H1 (cell line): ENCODE measurements around the gene CAMTA1. TPM values are rescaled to one million over a fixed set of nuclear protein-coding genes. Genes with fewer than 3 reads are reported as not detected.

ENCODE experiments used
- CTCF ChIA-PET: fragments of 300-600 bp; sonication (Branson Sonifier 250); formaldehyde crosslinking; loops from one replicate; lab custom pipeline; 2021; ENCODE audit not compliant: partially characterized antibody; lab: Charles Lee
- POLR2A ChIA-PET: fragments of 300-600 bp; sonication (Branson Sonifier 250); formaldehyde crosslinking; loops from one replicate; lab custom pipeline; 2021; ENCODE audit warnings: inconsistent platforms; ENCODE audit not compliant: partially characterized antibody; lab: Charles Lee
- DNase-seq, 2 experiments: peaks; one replicate each; pipeline versions ENCODE4 v3.0.0 to v3.0.0-alpha.2; 2010 to 2022; ENCODE audit warnings: low spot score in 2 of 2, low read depth in 1 of 2, mixed read lengths in 1 of 2
- FAIRE-seq: peaks from 2 replicates; lab custom pipeline; 2011; peaks lifted over from hg19 to GRCh38; lab: Jason Lieb, UNC
- H2AFZ ChIP-seq: 2 replicates; pipeline ENCODE4 v1.8.1; 2012; ENCODE audit warnings: low read length, inconsistent platforms
- H2AK5ac ChIP-seq: 2 replicates; pipeline ENCODE4 v1.6.1; 2013; ENCODE audit warnings: low read depth, low read length
- H2BK120ac ChIP-seq: replicated peaks from 2 replicates; pipeline ENCODE3; 2013; ENCODE audit warnings: low read depth, low read length, inconsistent platforms
- H2BK12ac ChIP-seq: 2 replicates; pipeline ENCODE4 v1.6.1; 2013; ENCODE audit warnings: low read depth, low read length
- H2BK15ac ChIP-seq: 2 replicates; pipeline ENCODE4 v1.6.1; 2013; ENCODE audit warnings: low read length
- H2BK20ac ChIP-seq: 2 replicates; pipeline ENCODE4 v1.6.1; 2013; ENCODE audit warnings: low read length
- H2BK5ac ChIP-seq: 2 replicates; pipeline ENCODE4 v1.6.1; 2013; ENCODE audit warnings: low read depth, low read length
- H3K14ac ChIP-seq: 2 replicates; pipeline ENCODE4 v1.6.1; 2013; ENCODE audit warnings: inconsistent platforms; ENCODE audit not compliant: insufficient read length
- H3K18ac ChIP-seq: 2 replicates; pipeline ENCODE4 v1.6.1; 2013; ENCODE audit warnings: low read length; ENCODE audit errors: extremely low read depth
- H3K23ac ChIP-seq: 2 replicates; pipeline ENCODE4 v1.6.1; 2013; ENCODE audit warnings: inconsistent platforms; ENCODE audit not compliant: insufficient read length
- H3K23me2 ChIP-seq: 2 replicates; pipeline ENCODE4 v1.6.1; 2013; ENCODE audit warnings: low read depth, low read length
- H3K27ac ChIP-seq: 2 replicates; pipeline ENCODE4 v1.6.1; 2011; ENCODE audit warnings: low read depth, low read length, inconsistent platforms
- H3K27me3 ChIP-seq, 4 experiments: replicated peaks in 1 of 4; 1 replicate in 1 of 4; 2 replicates in 3 of 4; pipeline versions ENCODE4 v1.6.1 to v1.8.1; 2011 to 2013; ENCODE audit warnings: low read length in 3 of 4, mild to moderate bottlenecking in 3 of 4, inconsistent platforms in 2 of 4, mixed read lengths in 2 of 4, moderate library complexity in 1 of 4; ENCODE audit not compliant: control insufficient read depth in 3 of 4, insufficient read depth in 3 of 4; ENCODE audit errors: extremely low read depth in 1 of 4
- H3K36me3 ChIP-seq, 4 experiments: 2 replicates each; pipeline versions ENCODE4 v1.6.1 to v1.8.1; 2011 to 2013; ENCODE audit warnings: mild to moderate bottlenecking in 4 of 4, low read length in 3 of 4, moderate library complexity in 2 of 4, control low read depth in 1 of 4, inconsistent platforms in 1 of 4; ENCODE audit not compliant: insufficient read depth in 4 of 4, control insufficient read depth in 2 of 4
- H3K4ac ChIP-seq: replicated peaks from 2 replicates; pipeline ENCODE3; 2013; ENCODE audit warnings: low read length, low read depth, mixed read lengths, inconsistent platforms; ENCODE audit not compliant: insufficient read length
- H3K4me1 ChIP-seq, 4 experiments: replicated peaks in 1 of 4; 1 replicate in 1 of 4; 2 replicates in 3 of 4; pipeline versions ENCODE4 v1.6.1 to v1.8.1; 2011 to 2013; ENCODE audit warnings: low read length in 3 of 4, inconsistent platforms in 2 of 4, mixed read lengths in 1 of 4; ENCODE audit not compliant: insufficient read depth in 4 of 4, control insufficient read depth in 3 of 4
- H3K4me2 ChIP-seq, 2 experiments: 2 replicates each; pipeline versions ENCODE4 v1.6.1 to v1.8.1; 2011 to 2013; ENCODE audit warnings: low read depth in 2 of 2, low read length in 2 of 2, control low read depth in 1 of 2, inconsistent platforms in 1 of 2, mild to moderate bottlenecking in 1 of 2; ENCODE audit not compliant: insufficient read depth in 1 of 2
- H3K4me3 ChIP-seq, 4 experiments: fragments of 200-600, 300-600 bp in 1 of 4; sonication (generic), shearing (Covaris generic), sonication (Bioruptor Twin) in 1 of 4; 2 replicates each; pipeline versions ENCODE4 v1.5.1 to v1.8.1; 2011 to 2016; ENCODE audit warnings: low read length in 4 of 4, low read depth in 3 of 4, control low read depth in 2 of 4, inconsistent platforms in 2 of 4, mild to moderate bottlenecking in 2 of 4, mixed read lengths in 1 of 4, moderate library complexity in 1 of 4; ENCODE audit not compliant: insufficient read depth in 2 of 4; ENCODE audit errors: extremely low read depth in 1 of 4
- H3K56ac ChIP-seq: replicated peaks from 2 replicates; pipeline ENCODE3; 2013; ENCODE audit warnings: low read depth, mild to moderate bottlenecking, mixed read lengths, low read length, inconsistent platforms; ENCODE audit not compliant: insufficient read length
- H3K79me1 ChIP-seq: 2 replicates; pipeline ENCODE4 v1.6.1; 2013; ENCODE audit warnings: low read depth, low read length, control low read depth
- H3K79me2 ChIP-seq, 2 experiments: 2 replicates each; pipeline versions ENCODE4 v1.6.1 to v1.8.1; 2012 to 2013; ENCODE audit warnings: low read length in 2 of 2, mild to moderate bottlenecking in 2 of 2, inconsistent platforms in 1 of 2; ENCODE audit not compliant: insufficient read depth in 2 of 2, control insufficient read depth in 1 of 2
- H3K9ac ChIP-seq, 4 experiments: replicated peaks in 1 of 4; 1 replicate in 1 of 4; 2 replicates in 3 of 4; pipeline versions ENCODE4 v1.6.1 to v1.8.1; 2011 to 2013; ENCODE audit warnings: low read depth in 3 of 4, low read length in 3 of 4, control low read depth in 2 of 4, mild to moderate bottlenecking in 2 of 4, moderate library complexity in 2 of 4, inconsistent platforms in 1 of 4; ENCODE audit errors: extremely low read depth in 1 of 4
- H3K9me3 ChIP-seq, 2 experiments: 2 replicates each; pipeline versions ENCODE4 v1.6.1 to v1.8.1; 2012 to 2013; ENCODE audit warnings: mild to moderate bottlenecking in 2 of 2, moderate library complexity in 2 of 2, control low read depth in 1 of 2, inconsistent platforms in 1 of 2, low read depth in 1 of 2, low read length in 1 of 2, mixed read lengths in 1 of 2; ENCODE audit not compliant: insufficient read depth in 2 of 2
- H4K20me1 ChIP-seq, 2 experiments: replicated peaks in 1 of 2; 2 replicates each; pipeline versions ENCODE3 to v1.8.1; 2011 to 2013; ENCODE audit warnings: inconsistent platforms in 2 of 2, low read length in 2 of 2, mild to moderate bottlenecking in 1 of 2; ENCODE audit not compliant: insufficient read depth in 2 of 2, control insufficient read depth in 1 of 2
- H4K5ac ChIP-seq: 2 replicates; pipeline ENCODE4 v1.6.1; 2013; ENCODE audit warnings: low read length, low read depth, mixed read lengths, inconsistent platforms; ENCODE audit not compliant: insufficient read length
- H4K8ac ChIP-seq: 2 replicates; pipeline ENCODE4 v1.8.0; 2013; ENCODE audit warnings: mild to moderate bottlenecking, moderate library complexity, low read length, inconsistent platforms; ENCODE audit not compliant: insufficient read depth; ENCODE audit errors: extremely low read depth
- H4K91ac ChIP-seq: replicated peaks from 2 replicates; pipeline ENCODE3; 2013; ENCODE audit warnings: low read length, mixed read lengths, inconsistent platforms; ENCODE audit not compliant: insufficient read length
- EZH2 ChIP-seq: fragments of 200-600 bp; sonication (generic); IDR thresholded peaks from 2 replicates; pipeline ENCODE4 v1.7.1; 2012; ENCODE audit warnings: low read depth, mild to moderate bottlenecking, moderate library complexity, low read length, inconsistent platforms; ENCODE audit not compliant: severe bottlenecking
- MAFK ChIP-seq: IDR thresholded peaks from 2 replicates; pipeline ENCODE4 v1.6.1; 2012; ENCODE audit warnings: low read depth, mild to moderate bottlenecking, improper control_type of control experiment, low read length
- WGBS, 2 experiments: shearing (Covaris generic) in 1 of 2; methylation state at CpG; one replicate each; pipeline versions ENCODE4 v1.1.6 to v1.1.7; 2013 to 2015; ENCODE audit warnings: low lambda C conversion rate in 2 of 2, mixed read lengths in 2 of 2, inconsistent platforms in 1 of 2, low coverage in 1 of 2, missing lambda C conversion rate in 1 of 2; ENCODE audit not compliant: insufficient replicate concordance in 2 of 2, insufficient coverage in 1 of 2, insufficient read length in 1 of 2; ENCODE audit errors: extremely low coverage in 1 of 2, missing lambda C conversion rate in 1 of 2; 5-methylcytosine and 5-hydroxymethylcytosine counted together
- polyA plus RNA-seq, 7 experiments: library from polyadenylated mRNA; depleted of rRNA in 3 of 7; stranded (reverse) in 5 of 7; unstranded in 2 of 7; fragments of >200 nt in 5 of 7; fragments of 200-250 nt in 2 of 7; gene quantifications; 1 replicate in 5 of 7; 2 replicates in 1 of 7; 4 replicates in 1 of 7; pipeline versions ENCODE4 v1.2.1 to v1.2.3, GENCODE V29; 2011 to 2013; ENCODE audit warnings: missing spikeins in 2 of 7, mixed read lengths in 2 of 7
- total RNA-seq: library from RNA; stranded (reverse); fragmentation: NEBNext Ultra II Directional; extraction: Animal tissue kit (Norgen Biotek cat#: 25700); gene quantifications from 2 replicates; pipeline ENCODE4 v1.2.1, GENCODE V29; 2021

CAMTA1 gene
- total and polyA plus RNA-seq, 2 of the 8 experiments (the other 6 are each of a cell fraction or from before 2014, with no cell fraction given), result 65.0 to 119 TPM

DNA sequence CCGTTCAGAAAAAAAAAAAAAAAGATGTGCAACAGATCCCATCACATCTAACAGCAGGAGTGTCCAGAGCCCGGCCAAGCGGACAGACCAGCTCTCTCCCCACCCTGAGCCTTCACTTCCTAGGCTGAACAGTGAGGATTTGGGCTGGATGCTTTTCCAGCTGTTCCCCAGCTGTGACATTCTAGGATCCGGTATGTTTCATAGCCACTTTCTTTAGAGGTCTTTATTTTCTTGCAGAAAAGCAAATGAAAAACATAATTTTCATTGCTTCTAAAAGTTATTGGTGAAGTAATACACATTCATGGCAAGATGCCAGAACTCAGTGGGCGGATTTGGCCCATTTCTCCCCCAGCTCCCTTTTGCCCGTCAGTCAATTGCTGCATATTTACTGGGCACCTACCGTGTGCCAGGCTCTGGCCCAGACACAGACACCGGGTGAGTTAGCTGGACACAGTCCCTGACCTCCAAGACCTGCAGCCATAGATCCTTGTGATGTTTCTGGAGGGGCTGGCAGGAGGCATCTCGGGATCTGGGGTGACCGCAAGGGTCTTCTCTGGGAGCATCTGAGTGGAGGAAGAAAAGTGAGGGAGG, 772.1 kb downstream of the CAMTA1 start:
- Histone ChIP-seq H3K23ac (no peak overlapping the region), H2AK5ac (no peak overlapping the region), H3K27me3 (no peaks in the 10 kb centered on the region; a peak in 1 of 7 replicates), H2BK20ac (no peak overlapping the region), H4K5ac (no peak overlapping the region), H3K56ac (no peak overlapping the region), H3K14ac (no peak overlapping the region), H3K79me2 (no peaks in the 10 kb centered on the region), H3K4me3 (no peak overlapping the region), H2BK12ac (no peak overlapping the region), H2BK120ac (no peak overlapping the region), H3K9ac (no peak overlapping the region), H3K79me1 (no peaks in the 10 kb centered on the region), H3K23me2 (no peaks in the 10 kb centered on the region), H4K91ac (no peak overlapping the region), H3K18ac (no peak overlapping the region), H2AFZ (no peak overlapping the region), H4K8ac (no peak overlapping the region), H4K20me1 (no peaks in the 10 kb centered on the region), H3K27ac (no peak overlapping the region), H3K9me3 (peaks cover 0 to 3% of the 10 kb centered on the region in 2 experiments; a peak in 1 of 4 replicates), H2BK15ac (no peak overlapping the region), H3K4me1 (peaks cover 0 to 1% (median 0%) of the 10 kb centered on the region in 4 experiments; a peak in 3 of 7 replicates), H3K36me3 (no peaks in the 10 kb centered on the region), H3K4me2 (no peak overlapping the region), H3K4ac (no peak overlapping the region), H2BK5ac (no peak overlapping the region)
- ChIA-PET POLR2A (no interaction called here), CTCF (interaction anchor here (0.7 to 6.6 kb wide), 4 partner anchors 17 to 515 kb away, joined by 3 to 42 read pairs (median 4); no protein-coding TSS in a partner anchor)
- DNase-seq (no peak), FAIRE-seq (no peak)
- WGBS, 2 experiments, result 85% methylated on average over 8 of the region's 10 CpGs; no CpG with 5 or more reads in 1 of the 2 experiments
- TF ChIP-seq EZH2 (no peak), MAFK (no peak)
